Measurements from ENCODE around the gene TAF6. TPM values are rescaled to one million over a fixed set of nuclear protein-coding genes. Genes with fewer than 3 reads are reported as not detected.

The TAF6 gene
- total RNA-seq, 1 experiment from 2014 or later = 87.1 TPM

DNA sequence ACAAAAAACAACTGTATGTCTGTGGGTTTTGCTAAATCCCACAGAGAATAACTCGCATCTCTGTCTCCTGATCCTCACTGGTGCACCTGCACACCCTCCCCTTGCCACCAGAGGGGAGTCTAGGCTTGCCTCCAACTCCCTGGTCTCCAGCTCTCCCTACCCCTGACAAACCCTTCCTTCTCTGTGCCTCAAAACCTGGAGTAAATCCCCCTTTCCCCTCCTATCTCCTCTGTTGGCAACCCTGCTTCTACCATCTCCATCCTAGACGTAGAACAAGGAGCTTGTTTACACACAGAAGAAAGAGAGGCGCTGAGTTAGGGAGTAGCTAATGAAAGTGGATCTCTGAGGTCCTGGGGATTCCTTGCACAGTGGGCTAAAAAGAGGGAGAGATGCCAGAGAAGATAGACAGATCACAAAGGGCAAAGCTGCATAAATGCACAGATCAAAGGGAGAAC, 13.6 kb upstream of the TAF6 start:
- DNase-seq = peak; percentile 79
- H3K4me1 ChIP-seq (ENCODE audit: insufficient read depth, low read length) = peaks cover 4% of the 10 kb centered on the region; the same call in 1 of the 2 replicates
- no peak overlapping the region for H2BK20ac ChIP-seq (ENCODE audit: low read depth, low read length, poor library complexity, severe bottlenecking)
- no peak overlapping the region for H2BK120ac ChIP-seq (ENCODE audit: low read depth, low read length, poor library complexity, severe bottlenecking)
- H3K36me3 Mint-ChIP-seq (ENCODE audit: insufficient read depth in 1 of 3, low read depth in 3 of 3) = no peaks in the 10 kb centered on the region
- H3K27me3 ChIP-seq (ENCODE audit: insufficient read depth, low read length) = no peaks in the 10 kb centered on the region; the same call in 1 of the 2 replicates
- H3K27me3 Mint-ChIP-seq (ENCODE audit: low read depth) = peaks cover 35% of the 10 kb centered on the region
- H2BK5ac ChIP-seq (ENCODE audit: insufficient read length, low read length) = no peak overlapping the region
- peak overlapping the region; percentile 65 for H2AFZ ChIP-seq (ENCODE audit: low read length)
- no peak overlapping the region for H3K4me3 Mint-ChIP-seq
- H2AK5ac ChIP-seq (ENCODE audit: insufficient read length, low read length) = no peak overlapping the region
- H3K9me3 Mint-ChIP-seq = no peaks in the 10 kb centered on the region
- H4K8ac ChIP-seq (replicated peaks; ENCODE audit: insufficient read length, low read depth, low read length) = no peak overlapping the region
- peaks cover 4% of the 10 kb centered on the region for H3K23me2 ChIP-seq (ENCODE audit: insufficient read length, low read depth, low read length, poor library complexity, severe bottlenecking)
- H3K27ac ChIP-seq (ENCODE audit: insufficient read length, low read depth, low read length) = no peak overlapping the region
- no peak overlapping the region for H2BK15ac ChIP-seq (ENCODE audit: low read depth, low read length)
- H3K14ac ChIP-seq (ENCODE audit: insufficient read depth, low read length) = no peak overlapping the region
- no peak overlapping the region for H3K56ac ChIP-seq (ENCODE audit: insufficient read length, low read depth, low read length)
- no peaks in the 10 kb centered on the region for H3K79me2 ChIP-seq (ENCODE audit: insufficient read depth, low read length)
- no peak overlapping the region for H3K9ac ChIP-seq (ENCODE audit: extremely low read depth, insufficient read length, low read length)
- no peaks in the 10 kb centered on the region for H3K79me1 ChIP-seq (ENCODE audit: insufficient read depth, low read depth, low read length, poor library complexity, severe bottlenecking)
- H4K20me1 ChIP-seq (ENCODE audit: control insufficient read depth, insufficient read depth, insufficient read length) = no peaks in the 10 kb centered on the region
- no peak overlapping the region for H4K91ac ChIP-seq (ENCODE audit: insufficient read length, low read depth, low read length)
- no peak overlapping the region for H3K23ac ChIP-seq (ENCODE audit: insufficient read length, low read depth, low read length)
- H3T11ph ChIP-seq (ENCODE audit: low read length) = no peak overlapping the region
- no peak overlapping the region for H3K18ac ChIP-seq (ENCODE audit: insufficient read length, low read depth, low read length)
- no peak overlapping the region for H4K5ac ChIP-seq (ENCODE audit: insufficient read length, low read depth, low read length)
- TF ChIP-seq, protein P1, sequence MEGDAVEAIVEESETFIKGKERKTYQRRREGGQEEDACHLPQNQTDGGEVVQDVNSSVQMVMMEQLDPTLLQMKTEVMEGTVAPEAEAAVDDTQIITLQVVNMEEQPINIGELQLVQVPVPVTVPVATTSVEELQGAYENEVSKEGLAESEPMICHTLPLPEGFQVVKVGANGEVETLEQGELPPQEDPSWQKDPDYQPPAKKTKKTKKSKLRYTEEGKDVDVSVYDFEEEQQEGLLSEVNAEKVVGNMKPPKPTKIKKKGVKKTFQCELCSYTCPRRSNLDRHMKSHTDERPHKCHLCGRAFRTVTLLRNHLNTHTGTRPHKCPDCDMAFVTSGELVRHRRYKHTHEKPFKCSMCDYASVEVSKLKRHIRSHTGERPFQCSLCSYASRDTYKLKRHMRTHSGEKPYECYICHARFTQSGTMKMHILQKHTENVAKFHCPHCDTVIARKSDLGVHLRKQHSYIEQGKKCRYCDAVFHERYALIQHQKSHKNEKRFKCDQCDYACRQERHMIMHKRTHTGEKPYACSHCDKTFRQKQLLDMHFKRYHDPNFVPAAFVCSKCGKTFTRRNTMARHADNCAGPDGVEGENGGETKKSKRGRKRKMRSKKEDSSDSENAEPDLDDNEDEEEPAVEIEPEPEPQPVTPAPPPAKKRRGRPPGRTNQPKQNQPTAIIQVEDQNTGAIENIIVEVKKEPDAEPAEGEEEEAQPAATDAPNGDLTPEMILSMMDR (conservative IDR thresholded peaks at IDR 0.05) = peak; percentile 93
- H3K9me3 ChIP-seq (ENCODE audit: control insufficient read depth, low read depth, low read length) = no peaks in the 10 kb centered on the region
- no peak overlapping the region for H2BK12ac ChIP-seq (ENCODE audit: insufficient read length, low read depth, low read length)
- H3K4ac ChIP-seq (ENCODE audit: low read depth, low read length) = no peak overlapping the region
- no peak overlapping the region for H3K4me2 ChIP-seq (ENCODE audit: insufficient read depth, insufficient read length, low read length)
- no peak overlapping the region; a peak in 1 of 7 replicates for H3K27ac Mint-ChIP-seq
- H3K4me1 Mint-ChIP-seq = peaks cover 7 to 10% of the 10 kb centered on the region in 2 experiments
- WGBS (ENCODE audit: extremely low coverage, insufficient read length, low lambda C conversion rate) = no CpG with 5 or more reads among the region's 3 CpGs
